WTC11 (cell line): ENCODE measurements around the gene CNGA2.

Experiments
- CTCF ChIP-seq: fragments of 200-600 bp; IDR thresholded peaks from 2 replicates; pipeline ENCODE4 v1.8.0; 2022; ENCODE audit warnings: antibody characterized with exemption
- USF2 ChIP-seq: sonication (generic); formaldehyde crosslinking; IDR thresholded peaks from 2 replicates; pipeline ENCODE4 v1.8.1; 2023; ENCODE audit warnings: mild to moderate bottlenecking, missing genetic modification reagents, moderate library complexity

- TF ChIP-seq USF2 (no peak), CTCF (no peak)
These were observed 31.7 kb upstream of the CNGA2 start for GRCh38 chrX:151702741-151703340.
